ENCODE data around the gene KLHDC8A. TPM values are rescaled to one million over a fixed set of nuclear protein-coding genes. Genes with fewer than 3 reads are reported as not detected.
A peak's percentile ranks its signal among the peaks of the same experiment; 100 is the strongest.

KLHDC8A gene
- polyA plus RNA-seq, 1 donor: 8.7 TPM

DNA sequence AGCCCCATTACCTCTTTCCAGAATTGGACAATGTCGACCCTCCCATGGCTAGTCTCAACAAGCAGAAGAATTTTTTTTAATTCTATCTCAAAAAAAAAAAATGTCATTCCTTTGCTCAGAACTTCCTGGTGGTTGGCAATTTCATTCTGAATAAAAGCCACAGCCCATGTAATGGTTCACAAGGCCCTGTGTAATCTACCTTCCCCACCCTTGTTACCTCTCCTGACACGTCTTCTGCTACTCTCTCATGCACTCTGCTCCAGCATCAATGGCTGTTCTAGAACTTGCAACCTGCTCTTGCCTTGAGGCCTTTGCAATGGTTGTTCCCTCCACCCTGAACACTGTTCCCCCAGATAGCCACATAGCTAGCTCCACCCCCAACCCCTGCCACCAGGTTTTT lies 60.6 kb downstream of the KLHDC8A start:
- WGBS (ENCODE audit: insufficient coverage, low lambda C conversion rate): 67% methylated on average over 1 of the region's 2 CpGs
- no peaks in the 10 kb centered on the region for H3K9me3 ChIP-seq (ENCODE audit: control insufficient read depth, low read depth, low read length)
- no peak for DNase-seq
- no peak overlapping the region for H3K27ac ChIP-seq (ENCODE audit: low read length)
- H3K27me3 ChIP-seq (ENCODE audit: control insufficient read depth, insufficient read depth, low read length): no peaks in the 10 kb centered on the region
- H3K4me3 ChIP-seq (ENCODE audit: low read length): no peak overlapping the region
- peaks cover 32% of the 10 kb centered on the region for H3K4me1 ChIP-seq (ENCODE audit: control insufficient read depth, insufficient read depth, low read length)
- no peaks in the 10 kb centered on the region for H3K36me3 ChIP-seq (ENCODE audit: control insufficient read depth, insufficient read depth, low read length)

DNA sequence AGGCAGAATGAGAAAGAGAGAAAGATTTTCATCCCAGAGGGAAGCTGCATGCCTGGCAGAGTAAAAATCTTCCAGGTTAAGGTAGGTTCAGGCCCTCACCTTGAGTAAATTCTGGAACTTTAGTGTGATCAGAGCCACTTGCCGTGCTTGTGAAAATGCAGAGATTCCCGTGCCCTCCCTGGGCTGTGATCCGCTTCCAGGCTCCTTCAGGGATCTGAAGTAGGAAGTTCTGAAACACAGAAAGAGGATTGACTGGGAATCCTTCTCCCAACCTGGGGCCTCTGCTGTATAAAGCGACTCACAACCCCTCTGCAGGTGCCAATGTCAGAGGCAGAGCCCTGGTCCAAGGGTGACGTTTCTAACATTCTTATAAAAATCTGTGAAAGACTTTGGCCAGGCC lies 61.8 kb downstream of the KLHDC8A start:
- Histone ChIP-seq H3K4me1 (ENCODE audit: control insufficient read depth, insufficient read depth, low read length) (peaks cover 26% of the 10 kb centered on the region), H3K27me3 (ENCODE audit: control insufficient read depth, insufficient read depth, low read length) (no peaks in the 10 kb centered on the region), H3K27ac (ENCODE audit: low read length) (peak overlapping the region; percentile 68), H3K9me3 (ENCODE audit: control insufficient read depth, low read depth, low read length) (no peaks in the 10 kb centered on the region), H3K36me3 (ENCODE audit: control insufficient read depth, insufficient read depth, low read length) (no peaks in the 10 kb centered on the region), H3K4me3 (ENCODE audit: low read length) (no peak overlapping the region)
- WGBS (ENCODE audit: insufficient coverage, low lambda C conversion rate): no CpG with 5 or more reads among the region's 5 CpGs
- no peak for DNase-seq

DNA sequence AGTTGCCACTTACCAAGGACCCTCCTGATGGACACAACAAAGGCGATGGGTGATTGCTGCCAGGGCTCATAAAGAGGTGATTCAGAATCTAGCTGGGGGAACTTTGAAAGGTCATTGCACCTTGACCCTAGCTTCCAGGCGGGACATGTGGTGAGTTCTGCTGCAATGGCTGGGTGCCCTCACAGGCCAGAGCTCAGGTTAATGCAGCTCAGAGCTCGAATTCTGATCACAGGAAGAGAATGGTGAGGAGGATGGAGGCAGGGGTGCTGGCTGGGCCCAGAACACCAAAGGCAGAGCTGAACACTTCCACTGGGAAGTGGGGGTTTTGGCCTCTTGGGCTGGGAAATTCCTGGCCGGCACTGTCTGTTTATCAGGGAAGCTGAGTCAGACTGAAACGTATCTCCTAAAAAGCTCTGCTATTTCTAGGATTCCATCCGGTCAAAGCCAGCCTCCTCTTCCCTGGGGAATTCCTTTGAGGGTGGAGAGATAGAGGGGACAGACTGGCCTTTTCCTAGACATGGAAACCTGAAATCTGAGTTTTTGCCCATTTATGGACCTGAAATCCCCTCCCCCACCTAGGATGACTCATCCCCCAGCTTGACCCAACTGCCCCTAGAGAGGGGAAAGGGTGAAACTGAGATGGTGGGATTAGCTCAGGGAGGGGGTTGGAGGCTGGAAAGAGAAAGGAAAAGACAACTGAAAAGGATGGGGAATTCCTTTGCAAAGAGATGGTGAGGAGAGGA lies 62.4 kb downstream of the KLHDC8A start:
- Histone ChIP-seq H3K4me3 (ENCODE audit: low read length) (no peak overlapping the region), H3K36me3 (ENCODE audit: control insufficient read depth, insufficient read depth, low read length) (no peaks in the 10 kb centered on the region), H3K27me3 (ENCODE audit: control insufficient read depth, insufficient read depth, low read length) (no peaks in the 10 kb centered on the region), H3K9me3 (ENCODE audit: control insufficient read depth, low read depth, low read length) (no peaks in the 10 kb centered on the region), H3K4me1 (ENCODE audit: control insufficient read depth, insufficient read depth, low read length) (peaks cover 26% of the 10 kb centered on the region), H3K27ac (ENCODE audit: low read length) (peak overlapping the region; percentile 68)
- WGBS (ENCODE audit: insufficient coverage, low lambda C conversion rate): no CpG with 5 or more reads among the region's 6 CpGs
- peak; percentile 60 to 83 for DNase-seq

DNA sequence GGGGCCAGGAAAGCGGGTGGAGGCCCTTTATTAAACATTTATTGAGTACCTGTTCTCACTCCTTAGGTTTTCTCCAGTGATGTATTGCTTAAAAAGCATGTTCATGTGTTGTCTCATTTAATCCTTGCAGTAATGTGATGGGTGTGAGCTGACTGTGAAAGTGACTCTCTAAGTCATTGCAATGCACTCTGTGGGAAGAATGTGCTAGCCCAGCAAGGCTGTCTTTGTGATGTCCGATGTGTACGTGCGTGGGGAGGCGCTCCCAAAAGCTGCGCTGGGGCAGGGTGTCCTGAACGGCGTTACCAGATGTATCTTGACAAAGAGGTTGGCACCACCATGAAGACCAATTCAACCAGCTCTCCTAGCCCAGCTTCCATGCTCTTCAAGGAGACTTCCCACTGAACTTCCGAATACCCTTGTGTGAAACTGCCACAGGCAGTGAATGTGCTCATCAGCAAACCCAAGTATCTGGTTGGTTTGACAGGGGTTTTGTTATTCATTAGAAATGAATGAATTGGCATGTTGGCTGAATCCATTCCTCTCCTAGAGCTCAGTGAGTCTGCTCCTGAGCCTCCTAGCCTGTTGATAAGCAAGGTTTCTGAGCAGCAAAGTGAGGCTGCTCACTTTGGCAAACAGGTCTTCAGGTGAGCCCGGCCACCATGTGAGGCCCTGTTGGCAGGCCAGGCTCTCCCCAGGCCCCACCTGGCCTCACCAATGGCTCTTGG lies 63.2 kb downstream of the KLHDC8A start:
- Histone ChIP-seq H3K36me3 (ENCODE audit: control insufficient read depth, insufficient read depth, low read length) (no peaks in the 10 kb centered on the region), H3K9me3 (ENCODE audit: control insufficient read depth, low read depth, low read length) (no peaks in the 10 kb centered on the region), H3K4me1 (ENCODE audit: control insufficient read depth, insufficient read depth, low read length) (peaks cover 26% of the 10 kb centered on the region), H3K4me3 (ENCODE audit: low read length) (no peak overlapping the region), H3K27ac (ENCODE audit: low read length) (peak overlapping the region; percentile 68), H3K27me3 (ENCODE audit: control insufficient read depth, insufficient read depth, low read length) (no peaks in the 10 kb centered on the region)
- no peak for DNase-seq
- WGBS (ENCODE audit: insufficient coverage, low lambda C conversion rate): no CpG with 5 or more reads among the region's 10 CpGs

DNA sequence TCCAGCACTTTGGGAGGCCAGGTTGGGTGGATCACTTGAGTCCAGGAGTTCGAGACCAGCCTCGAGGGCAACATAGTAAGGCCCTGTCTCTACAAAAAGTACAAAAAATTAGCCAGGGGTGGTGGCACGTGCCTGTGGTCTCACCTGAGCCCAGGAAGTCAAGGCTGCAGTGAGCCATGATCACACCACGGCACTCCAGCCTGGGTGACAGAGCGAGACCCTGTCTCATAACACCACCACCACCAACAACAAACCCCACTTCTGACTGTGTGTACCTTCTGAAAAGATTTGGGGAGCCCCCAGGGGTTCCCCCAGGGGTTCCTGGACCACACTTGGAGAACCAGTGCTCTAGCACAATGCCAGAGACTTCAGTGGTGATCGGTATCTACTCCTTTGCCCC lies 65.1 kb downstream of the KLHDC8A start:
- DNase-seq: no peak
- Histone ChIP-seq H3K9me3 (ENCODE audit: control insufficient read depth, low read depth, low read length) (no peaks in the 10 kb centered on the region), H3K36me3 (ENCODE audit: control insufficient read depth, insufficient read depth, low read length) (no peaks in the 10 kb centered on the region), H3K27me3 (ENCODE audit: control insufficient read depth, insufficient read depth, low read length) (no peaks in the 10 kb centered on the region), H3K4me3 (ENCODE audit: low read length) (no peak overlapping the region), H3K27ac (ENCODE audit: low read length) (no peak overlapping the region), H3K4me1 (ENCODE audit: control insufficient read depth, insufficient read depth, low read length) (peaks cover 26% of the 10 kb centered on the region)
- no CpG with 5 or more reads among the region's 6 CpGs for WGBS (ENCODE audit: insufficient coverage, low lambda C conversion rate)

DNA sequence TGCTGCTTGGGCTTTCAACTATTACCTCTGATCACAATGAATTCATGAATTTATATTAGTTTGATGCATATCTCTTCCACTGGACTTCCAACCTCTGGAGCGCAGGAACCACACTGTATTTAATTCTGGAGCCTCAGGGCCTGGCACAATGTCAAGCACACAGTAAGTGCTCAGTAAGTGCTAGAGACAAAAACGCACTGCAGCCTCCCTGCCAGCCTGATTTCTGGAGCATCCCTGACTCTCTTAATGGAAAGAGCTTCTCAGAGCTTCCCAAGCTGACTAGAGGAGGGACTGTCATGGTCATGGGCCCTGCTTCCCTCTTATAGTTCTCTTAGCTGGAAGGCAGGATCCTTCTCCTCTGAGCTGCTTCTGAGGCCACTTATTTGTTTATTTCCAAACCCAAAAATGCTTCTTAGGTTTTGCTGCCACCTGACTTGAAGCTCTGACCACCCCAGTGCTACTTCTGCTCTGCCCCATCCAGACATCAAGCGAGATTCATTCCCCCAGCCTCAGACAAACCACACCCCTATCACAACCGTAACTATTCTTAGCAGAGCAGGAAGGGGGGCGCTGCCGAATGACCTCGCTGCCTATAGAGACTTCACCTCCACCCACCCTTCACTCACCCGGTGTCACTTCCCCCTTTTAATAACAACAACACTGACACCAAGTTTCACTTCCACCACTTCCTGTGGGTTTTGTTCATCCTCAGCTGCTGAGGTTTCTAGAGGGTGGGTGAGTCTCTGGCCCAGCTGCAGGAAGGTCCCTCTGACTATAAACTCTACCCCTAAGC lies 68.8 kb downstream of the KLHDC8A start:
- peaks cover 15% of the 10 kb centered on the region for H3K4me1 ChIP-seq (ENCODE audit: control insufficient read depth, insufficient read depth, low read length)
- H3K4me3 ChIP-seq (ENCODE audit: low read length): no peak overlapping the region
- H3K27ac ChIP-seq (ENCODE audit: low read length): no peak overlapping the region
- H3K27me3 ChIP-seq (ENCODE audit: control insufficient read depth, insufficient read depth, low read length): no peaks in the 10 kb centered on the region
- peak in 1 of 2 donors; percentile 50 for DNase-seq
- H3K9me3 ChIP-seq (ENCODE audit: control insufficient read depth, low read depth, low read length): no peaks in the 10 kb centered on the region
- WGBS (ENCODE audit: insufficient coverage, low lambda C conversion rate): no CpG with 5 or more reads among the region's 8 CpGs
- H3K36me3 ChIP-seq (ENCODE audit: control insufficient read depth, insufficient read depth, low read length): no peaks in the 10 kb centered on the region

DNA sequence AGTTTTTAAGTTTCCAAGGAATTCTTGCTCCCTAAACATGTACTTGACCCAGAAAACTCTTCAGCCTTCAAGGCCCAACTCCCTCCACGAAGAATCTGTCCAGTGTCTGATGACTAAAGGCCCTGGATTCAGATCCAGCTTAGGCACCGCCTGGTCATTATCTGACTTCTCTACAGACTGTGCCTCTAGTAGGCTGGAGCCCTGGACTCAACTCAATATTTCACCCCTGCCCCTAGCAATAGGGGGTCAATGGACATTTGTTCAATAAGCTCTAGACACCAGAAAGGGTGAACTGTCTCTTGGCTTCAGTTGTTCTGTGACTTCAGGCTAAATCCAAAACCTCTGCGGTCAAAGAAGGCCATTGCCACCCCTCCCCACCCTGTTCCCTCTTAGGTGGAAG lies 69.6 kb downstream of the KLHDC8A start:
- H3K9me3 ChIP-seq (ENCODE audit: control insufficient read depth, low read depth, low read length): no peaks in the 10 kb centered on the region
- DNase-seq: no peak
- H3K4me3 ChIP-seq (ENCODE audit: low read length): no peak overlapping the region
- H3K36me3 ChIP-seq (ENCODE audit: control insufficient read depth, insufficient read depth, low read length): no peaks in the 10 kb centered on the region
- H3K27ac ChIP-seq (ENCODE audit: low read length): no peak overlapping the region
- no peaks in the 10 kb centered on the region for H3K27me3 ChIP-seq (ENCODE audit: control insufficient read depth, insufficient read depth, low read length)
- WGBS (ENCODE audit: insufficient coverage, low lambda C conversion rate): 100% methylated on average over 1 of the region's 3 CpGs
- H3K4me1 ChIP-seq (ENCODE audit: control insufficient read depth, insufficient read depth, low read length): peaks cover 15% of the 10 kb centered on the region

DNA sequence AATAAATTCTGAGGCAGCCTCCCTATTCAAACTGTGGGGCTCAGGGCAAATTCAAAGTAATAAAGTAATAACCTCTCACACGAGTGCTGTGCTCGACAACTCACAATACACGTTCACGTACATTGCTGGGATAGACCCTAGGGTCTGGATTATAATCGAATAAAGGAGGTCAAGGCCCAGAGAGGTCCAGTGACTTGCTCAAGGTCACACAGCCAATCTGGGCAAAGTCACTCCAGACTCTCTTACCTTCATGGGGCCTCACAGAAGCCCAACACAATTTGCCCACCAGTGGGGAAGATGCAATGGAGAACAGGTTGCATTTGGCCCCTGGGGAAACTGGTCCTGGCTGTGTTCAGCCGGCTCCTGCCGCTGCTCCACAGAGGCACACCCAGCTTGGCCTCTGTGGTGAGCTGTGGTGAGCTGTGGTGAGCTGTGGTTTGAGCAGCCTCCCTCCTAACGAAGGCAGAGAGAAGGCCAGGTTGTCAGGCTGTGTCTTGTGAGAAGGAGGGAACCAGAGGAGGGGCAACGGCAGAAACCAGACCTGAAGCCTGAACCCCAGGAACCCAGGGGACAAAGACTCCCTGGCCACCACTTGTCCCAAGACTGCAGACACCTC lies 70.3 kb downstream of the KLHDC8A start:
- Histone ChIP-seq H3K36me3 (ENCODE audit: control insufficient read depth, insufficient read depth, low read length) (no peaks in the 10 kb centered on the region), H3K27ac (ENCODE audit: low read length) (no peak overlapping the region), H3K4me1 (ENCODE audit: control insufficient read depth, insufficient read depth, low read length) (peaks cover 15% of the 10 kb centered on the region), H3K4me3 (ENCODE audit: low read length) (no peak overlapping the region), H3K9me3 (ENCODE audit: control insufficient read depth, low read depth, low read length) (no peaks in the 10 kb centered on the region), H3K27me3 (ENCODE audit: control insufficient read depth, insufficient read depth, low read length) (no peaks in the 10 kb centered on the region)
- no peak for DNase-seq
- WGBS (ENCODE audit: insufficient coverage, low lambda C conversion rate): no CpG with 5 or more reads among the region's 9 CpGs
